NT2/D1 (cell line): ENCODE measurements around the gene NTRK3.

Experiments
- SUZ12 ChIP-seq: IDR thresholded peaks from 2 replicates; pipeline ENCODE4 v1.6.1; 2011; ENCODE audit not compliant: insufficient read length, insufficient read depth; ENCODE audit errors: extremely low read depth
- YY1 ChIP-seq: IDR thresholded peaks from 2 replicates; pipeline ENCODE4 v1.6.1; 2011; ENCODE audit not compliant: insufficient read length, insufficient read depth

DNA sequence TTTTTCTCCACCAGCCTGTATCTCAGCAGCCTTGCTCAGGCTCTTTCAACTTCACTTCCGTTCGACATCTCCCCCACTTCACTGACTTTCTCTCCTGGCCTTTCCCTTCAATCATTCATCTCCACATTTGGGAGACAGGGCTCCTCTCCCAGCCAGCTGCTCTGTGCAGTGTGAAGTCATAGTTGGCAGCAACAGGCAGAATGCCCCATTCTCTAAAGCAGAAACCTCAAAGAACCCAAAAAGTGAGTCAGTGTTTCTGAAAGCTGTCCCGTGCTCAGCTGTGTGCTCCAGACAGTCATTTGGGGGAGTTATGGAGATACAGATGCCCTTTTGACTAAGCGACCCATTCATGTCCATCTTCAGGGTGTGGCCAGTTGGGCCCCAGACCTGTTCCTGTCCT lies 54.3 kb downstream of the NTRK3 start:
- no peak for TF ChIP-seq YY1
- TF ChIP-seq SUZ12, result no peak
